H1 (cell line): ENCODE measurements around the gene RCE1. TPM values are rescaled to one million over a fixed set of nuclear protein-coding genes. Genes with fewer than 3 reads are reported as not detected.

Source experiments
- CTCF ChIA-PET: fragments of 300-600 bp; sonication (Branson Sonifier 250); formaldehyde crosslinking; loops from one replicate; lab custom pipeline; 2021; ENCODE audit not compliant: partially characterized antibody; lab: Charles Lee
- POLR2A ChIA-PET: fragments of 300-600 bp; sonication (Branson Sonifier 250); formaldehyde crosslinking; loops from one replicate; lab custom pipeline; 2021; ENCODE audit warnings: inconsistent platforms; ENCODE audit not compliant: partially characterized antibody; lab: Charles Lee
- DNase-seq, 2 experiments: peaks; one replicate each; pipeline versions ENCODE4 v3.0.0 to v3.0.0-alpha.2; 2010 to 2022; ENCODE audit warnings: low spot score in 2 of 2, low read depth in 1 of 2, mixed read lengths in 1 of 2
- FAIRE-seq: peaks from 2 replicates; lab custom pipeline; 2011; peaks lifted over from hg19 to GRCh38; lab: Jason Lieb, UNC
- H2AFZ ChIP-seq: 2 replicates; pipeline ENCODE4 v1.8.1; 2012; ENCODE audit warnings: low read length, inconsistent platforms
- H2AK5ac ChIP-seq: 2 replicates; pipeline ENCODE4 v1.6.1; 2013; ENCODE audit warnings: low read depth, low read length
- H2BK120ac ChIP-seq: replicated peaks from 2 replicates; pipeline ENCODE3; 2013; ENCODE audit warnings: low read depth, low read length, inconsistent platforms
- H2BK12ac ChIP-seq: 2 replicates; pipeline ENCODE4 v1.6.1; 2013; ENCODE audit warnings: low read depth, low read length
- H2BK15ac ChIP-seq: 2 replicates; pipeline ENCODE4 v1.6.1; 2013; ENCODE audit warnings: low read length
- H2BK20ac ChIP-seq: 2 replicates; pipeline ENCODE4 v1.6.1; 2013; ENCODE audit warnings: low read length
- H2BK5ac ChIP-seq: 2 replicates; pipeline ENCODE4 v1.6.1; 2013; ENCODE audit warnings: low read depth, low read length
- H3K14ac ChIP-seq: 2 replicates; pipeline ENCODE4 v1.6.1; 2013; ENCODE audit warnings: inconsistent platforms; ENCODE audit not compliant: insufficient read length
- H3K18ac ChIP-seq: 2 replicates; pipeline ENCODE4 v1.6.1; 2013; ENCODE audit warnings: low read length; ENCODE audit errors: extremely low read depth
- H3K23ac ChIP-seq: 2 replicates; pipeline ENCODE4 v1.6.1; 2013; ENCODE audit warnings: inconsistent platforms; ENCODE audit not compliant: insufficient read length
- H3K23me2 ChIP-seq: 2 replicates; pipeline ENCODE4 v1.6.1; 2013; ENCODE audit warnings: low read depth, low read length
- H3K27ac ChIP-seq: 2 replicates; pipeline ENCODE4 v1.6.1; 2011; ENCODE audit warnings: low read depth, low read length, inconsistent platforms
- H3K27me3 ChIP-seq, 4 experiments: replicated peaks in 1 of 4; 1 replicate in 1 of 4; 2 replicates in 3 of 4; pipeline versions ENCODE4 v1.6.1 to v1.8.1; 2011 to 2013; ENCODE audit warnings: low read length in 3 of 4, mild to moderate bottlenecking in 3 of 4, inconsistent platforms in 2 of 4, mixed read lengths in 2 of 4, moderate library complexity in 1 of 4; ENCODE audit not compliant: control insufficient read depth in 3 of 4, insufficient read depth in 3 of 4; ENCODE audit errors: extremely low read depth in 1 of 4
- H3K36me3 ChIP-seq, 4 experiments: 2 replicates each; pipeline versions ENCODE4 v1.6.1 to v1.8.1; 2011 to 2013; ENCODE audit warnings: mild to moderate bottlenecking in 4 of 4, low read length in 3 of 4, moderate library complexity in 2 of 4, control low read depth in 1 of 4, inconsistent platforms in 1 of 4; ENCODE audit not compliant: insufficient read depth in 4 of 4, control insufficient read depth in 2 of 4
- H3K4ac ChIP-seq: replicated peaks from 2 replicates; pipeline ENCODE3; 2013; ENCODE audit warnings: low read length, low read depth, mixed read lengths, inconsistent platforms; ENCODE audit not compliant: insufficient read length
- H3K4me1 ChIP-seq, 4 experiments: replicated peaks in 1 of 4; 1 replicate in 1 of 4; 2 replicates in 3 of 4; pipeline versions ENCODE4 v1.6.1 to v1.8.1; 2011 to 2013; ENCODE audit warnings: low read length in 3 of 4, inconsistent platforms in 2 of 4, mixed read lengths in 1 of 4; ENCODE audit not compliant: insufficient read depth in 4 of 4, control insufficient read depth in 3 of 4
- H3K4me2 ChIP-seq, 2 experiments: 2 replicates each; pipeline versions ENCODE4 v1.6.1 to v1.8.1; 2011 to 2013; ENCODE audit warnings: low read depth in 2 of 2, low read length in 2 of 2, control low read depth in 1 of 2, inconsistent platforms in 1 of 2, mild to moderate bottlenecking in 1 of 2; ENCODE audit not compliant: insufficient read depth in 1 of 2
- H3K4me3 ChIP-seq, 4 experiments: fragments of 200-600, 300-600 bp in 1 of 4; sonication (generic), shearing (Covaris generic), sonication (Bioruptor Twin) in 1 of 4; 2 replicates each; pipeline versions ENCODE4 v1.5.1 to v1.8.1; 2011 to 2016; ENCODE audit warnings: low read length in 4 of 4, low read depth in 3 of 4, control low read depth in 2 of 4, inconsistent platforms in 2 of 4, mild to moderate bottlenecking in 2 of 4, mixed read lengths in 1 of 4, moderate library complexity in 1 of 4; ENCODE audit not compliant: insufficient read depth in 2 of 4; ENCODE audit errors: extremely low read depth in 1 of 4
- H3K56ac ChIP-seq: replicated peaks from 2 replicates; pipeline ENCODE3; 2013; ENCODE audit warnings: low read depth, mild to moderate bottlenecking, mixed read lengths, low read length, inconsistent platforms; ENCODE audit not compliant: insufficient read length
- H3K79me1 ChIP-seq: 2 replicates; pipeline ENCODE4 v1.6.1; 2013; ENCODE audit warnings: low read depth, low read length, control low read depth
- H3K79me2 ChIP-seq, 2 experiments: 2 replicates each; pipeline versions ENCODE4 v1.6.1 to v1.8.1; 2012 to 2013; ENCODE audit warnings: low read length in 2 of 2, mild to moderate bottlenecking in 2 of 2, inconsistent platforms in 1 of 2; ENCODE audit not compliant: insufficient read depth in 2 of 2, control insufficient read depth in 1 of 2
- H3K9ac ChIP-seq, 4 experiments: replicated peaks in 1 of 4; 1 replicate in 1 of 4; 2 replicates in 3 of 4; pipeline versions ENCODE4 v1.6.1 to v1.8.1; 2011 to 2013; ENCODE audit warnings: low read depth in 3 of 4, low read length in 3 of 4, control low read depth in 2 of 4, mild to moderate bottlenecking in 2 of 4, moderate library complexity in 2 of 4, inconsistent platforms in 1 of 4; ENCODE audit errors: extremely low read depth in 1 of 4
- H3K9me3 ChIP-seq, 2 experiments: 2 replicates each; pipeline versions ENCODE4 v1.6.1 to v1.8.1; 2012 to 2013; ENCODE audit warnings: mild to moderate bottlenecking in 2 of 2, moderate library complexity in 2 of 2, control low read depth in 1 of 2, inconsistent platforms in 1 of 2, low read depth in 1 of 2, low read length in 1 of 2, mixed read lengths in 1 of 2; ENCODE audit not compliant: insufficient read depth in 2 of 2
- H4K20me1 ChIP-seq, 2 experiments: replicated peaks in 1 of 2; 2 replicates each; pipeline versions ENCODE3 to v1.8.1; 2011 to 2013; ENCODE audit warnings: inconsistent platforms in 2 of 2, low read length in 2 of 2, mild to moderate bottlenecking in 1 of 2; ENCODE audit not compliant: insufficient read depth in 2 of 2, control insufficient read depth in 1 of 2
- H4K5ac ChIP-seq: 2 replicates; pipeline ENCODE4 v1.6.1; 2013; ENCODE audit warnings: low read length, low read depth, mixed read lengths, inconsistent platforms; ENCODE audit not compliant: insufficient read length
- H4K8ac ChIP-seq: 2 replicates; pipeline ENCODE4 v1.8.0; 2013; ENCODE audit warnings: mild to moderate bottlenecking, moderate library complexity, low read length, inconsistent platforms; ENCODE audit not compliant: insufficient read depth; ENCODE audit errors: extremely low read depth
- H4K91ac ChIP-seq: replicated peaks from 2 replicates; pipeline ENCODE3; 2013; ENCODE audit warnings: low read length, mixed read lengths, inconsistent platforms; ENCODE audit not compliant: insufficient read length
- CREB1 ChIP-seq: IDR thresholded peaks from 2 replicates; pipeline ENCODE4 v1.6.1; 2012; ENCODE audit warnings: inconsistent platforms
- FOSL1 ChIP-seq: IDR thresholded peaks from 2 replicates; pipeline ENCODE4 v1.6.1; 2011; ENCODE audit warnings: mild to moderate bottlenecking, low read depth, low read length, moderate library complexity; ENCODE audit not compliant: insufficient read depth
- JUN ChIP-seq: IDR thresholded peaks from 2 replicates; pipeline ENCODE4 v1.6.1; 2011; ENCODE audit warnings: low read depth, mild to moderate bottlenecking, improper control_type of control experiment, low read length
- JUND ChIP-seq: IDR thresholded peaks from 2 replicates; pipeline ENCODE4 v1.6.1; 2011; ENCODE audit warnings: mild to moderate bottlenecking, improper control_type of control experiment, low read length
- KDM4A ChIP-seq: IDR thresholded peaks from one replicate; pipeline ENCODE4 v1.7.1; 2012; ENCODE audit warnings: low read depth, mild to moderate bottlenecking, moderate library complexity, low read length, inconsistent platforms; ENCODE audit not compliant: severe bottlenecking
- KDM5A ChIP-seq: fragments of 200-600 bp; IDR thresholded peaks from 2 replicates; pipeline ENCODE4 v1.7.1; 2012; ENCODE audit warnings: mild to moderate bottlenecking, low read length, inconsistent platforms, mixed read lengths
- SIN3A ChIP-seq, 2 experiments: IDR thresholded peaks in 1 of 2; conservative IDR thresholded peaks in 1 of 2; 2 replicates each; pipeline ENCODE4 v1.6.1; 2011 to 2012; ENCODE audit warnings: low read length in 2 of 2, improper control_type of control experiment in 1 of 2, low read depth in 1 of 2, mild to moderate bottlenecking in 1 of 2
- SP2 ChIP-seq: IDR thresholded peaks from 2 replicates; pipeline ENCODE4 v1.6.1; 2012; ENCODE audit warnings: mild to moderate bottlenecking, low read length, inconsistent platforms
- TBP ChIP-seq: IDR thresholded peaks from 2 replicates; pipeline ENCODE4 v1.6.1; 2011; ENCODE audit warnings: low read depth, low read length, improper control_type of control experiment
- WGBS, 2 experiments: shearing (Covaris generic) in 1 of 2; methylation state at CpG; one replicate each; pipeline versions ENCODE4 v1.1.6 to v1.1.7; 2013 to 2015; ENCODE audit warnings: low lambda C conversion rate in 2 of 2, mixed read lengths in 2 of 2, inconsistent platforms in 1 of 2, low coverage in 1 of 2, missing lambda C conversion rate in 1 of 2; ENCODE audit not compliant: insufficient replicate concordance in 2 of 2, insufficient coverage in 1 of 2, insufficient read length in 1 of 2; ENCODE audit errors: extremely low coverage in 1 of 2, missing lambda C conversion rate in 1 of 2; 5-methylcytosine and 5-hydroxymethylcytosine counted together
- polyA plus RNA-seq, 7 experiments: library from polyadenylated mRNA; depleted of rRNA in 3 of 7; stranded (reverse) in 5 of 7; unstranded in 2 of 7; fragments of >200 nt in 5 of 7; fragments of 200-250 nt in 2 of 7; gene quantifications; 1 replicate in 5 of 7; 2 replicates in 1 of 7; 4 replicates in 1 of 7; pipeline versions ENCODE4 v1.2.1 to v1.2.3, GENCODE V29; 2011 to 2013; ENCODE audit warnings: missing spikeins in 2 of 7, mixed read lengths in 2 of 7
- total RNA-seq: library from RNA; stranded (reverse); fragmentation: NEBNext Ultra II Directional; extraction: Animal tissue kit (Norgen Biotek cat#: 25700); gene quantifications from 2 replicates; pipeline ENCODE4 v1.2.1, GENCODE V29; 2021
- TF ChIP-seq, protein P1 (sequence below): IDR thresholded peaks from 2 replicates; pipeline ENCODE4 v1.6.1; 2011; ENCODE audit warnings: low read depth, mild to moderate bottlenecking, low read length; ENCODE audit not compliant: insufficient read depth
- TF ChIP-seq, protein P2 (sequence below), 3 experiments: IDR thresholded peaks; 1 replicate in 2 of 3; 2 replicates in 1 of 3; pipeline versions ENCODE4 v1.5.1 to v1.6.1; 2011; ENCODE audit warnings: low read length in 3 of 3, mild to moderate bottlenecking in 3 of 3, inconsistent platforms in 2 of 3, low read depth in 1 of 3, moderate library complexity in 1 of 3; ENCODE audit not compliant: insufficient read depth in 1 of 3; ENCODE audit errors: control extremely low read depth in 1 of 3

RCE1 gene
- total and polyA plus RNA-seq, 2 of the 8 experiments (the other 6 are each of a cell fraction or from before 2014, with no cell fraction given), result 35.8 to 84.8 TPM

DNA sequence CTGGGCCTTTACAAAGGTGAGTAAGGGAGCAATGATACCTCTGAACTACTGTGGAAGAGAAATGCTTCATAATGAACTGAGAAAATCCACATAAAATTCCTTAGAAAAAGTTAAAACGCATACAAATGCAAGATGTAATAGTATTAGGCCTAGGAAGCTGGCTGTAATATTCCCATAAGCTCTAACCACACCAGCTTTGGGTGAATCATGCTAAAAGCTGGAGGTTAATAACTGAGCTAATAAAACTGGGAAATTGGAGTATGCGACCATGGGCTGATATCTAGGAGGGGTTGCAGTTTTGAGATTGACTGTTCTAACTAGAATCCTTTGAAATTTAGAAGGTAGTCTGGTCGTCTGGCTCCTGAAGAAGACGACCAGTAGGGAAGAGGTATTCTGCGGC is 28.6 kb upstream of the RCE1 start:
- Histone ChIP-seq H3K4me2 (no peak overlapping the region), H3K18ac (no peak overlapping the region; the same call in 1 of the 2 replicates), H4K8ac (no peak overlapping the region), H4K20me1 (no peaks in the 10 kb centered on the region), H2AK5ac (no peak overlapping the region), H3K23ac (no peak overlapping the region), H3K9me3 (no peaks in the 10 kb centered on the region), H2BK12ac (no peak overlapping the region), H2BK120ac (no peak overlapping the region), H3K36me3 (peaks cover 0 to 9% (median 3%) of the 10 kb centered on the region in 4 experiments; a peak in 3 of 8 replicates), H3K9ac (no peak overlapping the region), H3K14ac (no peak overlapping the region), H3K23me2 (no peaks in the 10 kb centered on the region; the same call in 1 of the 2 replicates), H3K79me1 (no peaks in the 10 kb centered on the region), H4K91ac (no peak overlapping the region), H3K56ac (no peak overlapping the region), H3K4me1 (peaks cover 2 to 13% (median 5%) of the 10 kb centered on the region in 4 experiments; a peak in 6 of 7 replicates), H2AFZ (no peak overlapping the region), H3K27me3 (no peaks in the 10 kb centered on the region), H2BK15ac (no peak overlapping the region), H2BK20ac (no peak overlapping the region), H3K27ac (no peak overlapping the region), H4K5ac (no peak overlapping the region), H2BK5ac (no peak overlapping the region), H3K4ac (peak overlapping the region; percentile 28), H3K79me2 (no peaks in the 10 kb centered on the region), H3K4me3 (no peak overlapping the region)
- DNase-seq, result no peak
- ChIA-PET POLR2A (interaction anchor here (1.5 kb wide), 1 partner anchor 91 kb away, joined by 3 read pairs; no protein-coding TSS in a partner anchor), CTCF (no interaction called here)
- FAIRE-seq, result no peak
- 86% methylated on average over 5 of the region's 5 CpGs; no CpG with 5 or more reads in 1 of the 2 experiments for WGBS, 2 experiments
- TF ChIP-seq CREB1, result no peak
- TF ChIP-seq KDM4A, result no peak
- TF ChIP-seq, protein P1, sequence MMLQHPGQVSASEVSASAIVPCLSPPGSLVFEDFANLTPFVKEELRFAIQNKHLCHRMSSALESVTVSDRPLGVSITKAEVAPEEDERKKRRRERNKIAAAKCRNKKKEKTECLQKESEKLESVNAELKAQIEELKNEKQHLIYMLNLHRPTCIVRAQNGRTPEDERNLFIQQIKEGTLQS, result no peak
- no peak for TF ChIP-seq TBP
- no peak for TF ChIP-seq FOSL1
- no peak for TF ChIP-seq JUND
- TF ChIP-seq, protein P2, sequence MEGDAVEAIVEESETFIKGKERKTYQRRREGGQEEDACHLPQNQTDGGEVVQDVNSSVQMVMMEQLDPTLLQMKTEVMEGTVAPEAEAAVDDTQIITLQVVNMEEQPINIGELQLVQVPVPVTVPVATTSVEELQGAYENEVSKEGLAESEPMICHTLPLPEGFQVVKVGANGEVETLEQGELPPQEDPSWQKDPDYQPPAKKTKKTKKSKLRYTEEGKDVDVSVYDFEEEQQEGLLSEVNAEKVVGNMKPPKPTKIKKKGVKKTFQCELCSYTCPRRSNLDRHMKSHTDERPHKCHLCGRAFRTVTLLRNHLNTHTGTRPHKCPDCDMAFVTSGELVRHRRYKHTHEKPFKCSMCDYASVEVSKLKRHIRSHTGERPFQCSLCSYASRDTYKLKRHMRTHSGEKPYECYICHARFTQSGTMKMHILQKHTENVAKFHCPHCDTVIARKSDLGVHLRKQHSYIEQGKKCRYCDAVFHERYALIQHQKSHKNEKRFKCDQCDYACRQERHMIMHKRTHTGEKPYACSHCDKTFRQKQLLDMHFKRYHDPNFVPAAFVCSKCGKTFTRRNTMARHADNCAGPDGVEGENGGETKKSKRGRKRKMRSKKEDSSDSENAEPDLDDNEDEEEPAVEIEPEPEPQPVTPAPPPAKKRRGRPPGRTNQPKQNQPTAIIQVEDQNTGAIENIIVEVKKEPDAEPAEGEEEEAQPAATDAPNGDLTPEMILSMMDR (IDR thresholded peaks at IDR 0.05; ENCODE audit: control extremely low read depth in 1 of 3, insufficient read depth in 1 of 3, low read depth in 1 of 3, low read length in 3 of 3), result no peak
- no peak for TF ChIP-seq SP2
- TF ChIP-seq KDM5A, result no peak
- no peak for TF ChIP-seq JUN
- no peak for TF ChIP-seq SIN3A (conservative IDR thresholded peaks at IDR 0.05 in 1 of 2, IDR thresholded peaks at IDR 0.05 in 1 of 2; ENCODE audit: low read depth in 1 of 2, low read length in 2 of 2)
